PC-9 (cell line): ENCODE measurements around the gene EPB41L4A.

Source experiments
- CTCF ChIP-seq: fragments of 200-600 bp; sonication (generic); conservative IDR thresholded peaks from 2 replicates; pipeline ENCODE4 v1.6.1; 2017; ENCODE audit warnings: mixed run types, antibody characterized with exemption, mild to moderate bottlenecking, moderate library complexity
- EZH2 ChIP-seq: fragments of 200-600 bp; sonication (generic); IDR thresholded peaks from 2 replicates; pipeline ENCODE4 v1.8.0; 2017; ENCODE audit warnings: antibody characterized with exemption, low read depth

DNA sequence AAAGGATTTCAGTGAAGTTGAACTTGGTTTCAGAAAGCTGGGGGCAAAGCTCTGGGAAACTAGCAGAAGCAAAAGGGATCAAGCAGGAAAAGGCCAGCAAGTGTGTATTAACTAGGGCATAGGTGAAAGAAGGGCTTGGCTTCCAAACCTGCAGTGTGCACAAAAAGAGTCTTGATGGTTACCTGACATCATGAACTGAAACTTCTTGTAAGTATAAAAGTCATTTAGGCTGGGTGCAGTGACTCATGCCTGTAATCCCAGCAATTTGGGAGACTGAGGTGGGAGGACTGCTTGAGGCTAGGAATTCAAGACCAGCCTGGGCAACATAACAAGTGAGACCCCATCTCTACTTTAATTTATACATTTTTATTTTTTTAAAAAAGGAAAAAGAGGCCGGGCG is 216.4 kb downstream of the EPB41L4A start:
- TF ChIP-seq CTCF (no peak), EZH2 (no peak)
